Measurements from ENCODE around the gene PRC1.

The PRC1 gene, protein sequence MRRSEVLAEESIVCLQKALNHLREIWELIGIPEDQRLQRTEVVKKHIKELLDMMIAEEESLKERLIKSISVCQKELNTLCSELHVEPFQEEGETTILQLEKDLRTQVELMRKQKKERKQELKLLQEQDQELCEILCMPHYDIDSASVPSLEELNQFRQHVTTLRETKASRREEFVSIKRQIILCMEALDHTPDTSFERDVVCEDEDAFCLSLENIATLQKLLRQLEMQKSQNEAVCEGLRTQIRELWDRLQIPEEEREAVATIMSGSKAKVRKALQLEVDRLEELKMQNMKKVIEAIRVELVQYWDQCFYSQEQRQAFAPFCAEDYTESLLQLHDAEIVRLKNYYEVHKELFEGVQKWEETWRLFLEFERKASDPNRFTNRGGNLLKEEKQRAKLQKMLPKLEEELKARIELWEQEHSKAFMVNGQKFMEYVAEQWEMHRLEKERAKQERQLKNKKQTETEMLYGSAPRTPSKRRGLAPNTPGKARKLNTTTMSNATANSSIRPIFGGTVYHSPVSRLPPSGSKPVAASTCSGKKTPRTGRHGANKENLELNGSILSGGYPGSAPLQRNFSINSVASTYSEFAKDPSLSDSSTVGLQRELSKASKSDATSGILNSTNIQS

DNA sequence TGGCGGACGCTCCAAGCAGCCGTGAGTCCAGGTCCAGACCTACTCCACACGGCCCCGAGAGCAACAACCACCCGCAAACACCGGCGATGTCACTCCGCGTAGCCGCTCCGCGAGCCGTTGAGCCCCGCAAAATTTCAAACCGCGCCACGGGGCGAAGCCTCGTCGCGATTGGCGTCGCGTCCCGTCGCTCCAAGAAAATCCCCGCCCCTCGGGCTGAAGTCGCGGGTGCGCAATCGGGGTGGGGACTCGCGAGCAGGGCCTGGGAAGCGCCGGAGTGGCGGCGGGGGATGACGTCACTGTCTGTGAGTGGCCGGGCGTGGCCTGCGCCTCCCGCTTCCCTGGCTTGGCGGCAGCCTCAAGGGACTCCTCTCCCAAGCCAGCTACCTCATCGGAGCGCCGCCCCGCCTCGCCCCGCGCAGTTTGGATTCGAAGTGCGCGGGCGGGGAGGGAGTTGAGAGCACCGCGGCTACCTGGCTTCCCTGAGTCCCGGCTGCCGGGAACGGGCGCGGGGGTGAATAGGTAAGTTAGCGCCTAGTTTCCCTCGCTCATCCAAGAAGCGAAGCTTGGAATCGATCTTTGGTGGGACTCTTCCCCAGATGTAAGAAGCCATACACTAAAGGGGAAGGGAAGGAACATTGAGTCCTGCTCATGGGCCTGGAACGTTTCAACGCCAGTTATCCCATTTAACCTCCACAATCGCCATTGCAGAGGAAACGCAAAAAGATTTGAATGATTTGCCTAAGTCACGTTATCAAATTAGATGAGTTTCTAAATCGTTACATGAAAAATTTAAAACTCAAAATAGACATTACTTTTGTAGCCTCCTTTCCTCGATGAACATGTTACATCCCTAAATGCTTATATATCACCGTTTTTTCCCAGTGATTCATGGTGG, at the start of gene PRC1:
Gene PRC1, minus strand, starts transcription at position 119 of the 895 bp plus-strand sequence. Its CDS starts 118 bp downstream, at position 1.
- Histone ChIP-seq H3K4me3 (ENCODE audit: low read depth, low read length) (peak within 1 kb of the TSS; percentile 94), H3K27me3 (ENCODE audit: insufficient read depth, low read length) (no peaks in the 10 kb centered on the region), H3K4me1 (ENCODE audit: control insufficient read depth, insufficient read depth, low read length, unreplicated experiment) (peaks cover 16% of the 10 kb centered on the region), H2AFZ (ENCODE audit: low read length, unreplicated experiment) (peak within 1 kb of the TSS; percentile 82), H3K79me2 (ENCODE audit: control insufficient read depth, insufficient read depth, low read length, unreplicated experiment) (peaks cover 64% of the 10 kb centered on the region), H3K36me3 (ENCODE audit: insufficient read depth, low read length) (0 out of 2 replicates have a peak, but pooled peaks cover 3% of the 10 kb centered on the region), H3K27ac (ENCODE audit: low read depth, low read length) (peak within 1 kb of the TSS; percentile 83)

DNA sequence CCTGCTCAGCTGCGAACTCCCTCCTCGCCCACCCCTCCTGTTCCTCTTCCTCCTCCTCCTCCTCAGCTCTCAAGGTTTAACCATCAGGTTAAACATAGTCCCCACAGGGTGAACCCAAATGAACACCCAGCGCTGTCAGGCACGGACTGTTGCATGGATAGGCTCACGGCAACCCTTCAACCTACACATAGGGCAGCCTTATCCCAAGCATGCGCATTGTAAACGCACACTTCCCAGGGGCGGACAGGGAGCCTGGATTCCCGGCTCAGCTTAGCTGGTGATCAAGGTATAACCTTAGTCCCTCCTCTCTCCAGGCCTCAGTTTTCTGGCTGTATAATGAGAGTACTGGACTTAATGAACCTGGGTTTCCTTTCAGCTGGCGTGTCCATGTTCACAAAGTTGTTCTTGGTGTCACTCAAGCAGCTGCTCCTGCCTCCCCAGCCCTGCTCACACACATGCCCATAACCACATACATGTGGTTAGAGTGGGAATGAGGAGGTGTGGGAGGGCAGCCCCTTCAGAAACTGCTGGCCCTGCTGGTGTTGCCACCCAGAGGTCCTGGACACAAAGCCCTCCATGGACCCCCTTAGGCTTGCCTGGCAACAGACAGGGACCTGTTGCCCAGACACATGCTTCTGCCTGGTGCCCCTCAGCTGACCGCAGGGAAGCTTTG, 49.0 kb upstream of the PRC1 start:
- Histone ChIP-seq H2AFZ (ENCODE audit: low read length, unreplicated experiment) (no peak overlapping the region), H3K4me3 (ENCODE audit: low read depth, low read length) (no peak overlapping the region), H3K79me2 (ENCODE audit: control insufficient read depth, insufficient read depth, low read length, unreplicated experiment) (no peaks in the 10 kb centered on the region), H3K4me1 (ENCODE audit: control insufficient read depth, insufficient read depth, low read length, unreplicated experiment) (peaks cover 4% of the 10 kb centered on the region), H3K36me3 (ENCODE audit: insufficient read depth, low read length) (no peaks in the 10 kb centered on the region), H3K27me3 (ENCODE audit: insufficient read depth, low read length) (peaks cover 8% of the 10 kb centered on the region; the same call in 1 of the 2 replicates), H3K27ac (ENCODE audit: low read depth, low read length) (no peak overlapping the region)

DNA sequence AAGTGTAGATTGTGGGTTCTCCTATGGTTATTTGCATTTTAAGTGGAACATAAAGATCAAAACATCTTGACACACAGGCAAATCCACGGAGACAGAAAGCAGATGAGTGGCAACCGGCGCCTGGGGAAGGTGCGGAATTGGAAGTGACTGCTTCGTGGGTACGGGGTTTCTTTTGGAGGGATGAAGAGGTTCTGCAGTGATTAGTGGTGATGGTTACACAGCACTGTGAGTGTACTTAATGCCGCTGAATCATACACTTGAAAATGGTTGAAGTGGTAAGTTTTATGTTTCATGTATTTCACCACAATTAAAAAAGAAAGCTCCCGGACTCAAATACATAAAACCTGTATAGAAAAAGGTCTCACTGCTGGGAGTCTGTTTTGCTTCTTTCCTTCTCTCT, 46.5 kb upstream of the PRC1 start:
- Histone ChIP-seq H2AFZ (ENCODE audit: low read length, unreplicated experiment) (no peak overlapping the region), H3K4me3 (ENCODE audit: low read depth, low read length) (no peak overlapping the region), H3K27ac (ENCODE audit: low read depth, low read length) (no peak overlapping the region), H3K79me2 (ENCODE audit: control insufficient read depth, insufficient read depth, low read length, unreplicated experiment) (no peaks in the 10 kb centered on the region), H3K36me3 (ENCODE audit: insufficient read depth, low read length) (no peaks in the 10 kb centered on the region), H3K4me1 (ENCODE audit: control insufficient read depth, insufficient read depth, low read length, unreplicated experiment) (no peaks in the 10 kb centered on the region), H3K27me3 (ENCODE audit: insufficient read depth, low read length) (peaks cover 8% of the 10 kb centered on the region)

DNA sequence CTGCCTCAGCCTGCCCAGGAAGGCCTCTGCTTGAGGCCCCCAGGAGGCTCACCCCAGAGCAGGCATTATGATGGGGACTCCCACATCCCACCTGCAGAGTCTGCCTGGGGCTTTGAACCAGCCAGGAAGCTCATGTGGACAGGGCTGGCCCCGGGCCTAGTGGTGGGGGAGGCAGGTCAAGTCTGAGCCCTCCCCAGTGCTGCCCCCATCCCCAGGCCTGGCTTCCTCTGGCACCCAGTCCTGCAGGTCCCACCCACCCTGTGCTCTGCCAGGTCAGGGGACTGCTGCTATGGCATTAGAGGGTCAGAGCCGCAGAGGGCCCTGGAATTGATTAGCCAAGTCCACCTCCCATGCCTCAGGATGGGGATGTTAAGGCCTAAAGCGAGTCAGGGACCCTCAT, 45.7 kb upstream of the PRC1 start:
- Histone ChIP-seq H3K27me3 (ENCODE audit: insufficient read depth, low read length) (peaks cover 15% of the 10 kb centered on the region), H3K36me3 (ENCODE audit: insufficient read depth, low read length) (no peaks in the 10 kb centered on the region), H3K4me1 (ENCODE audit: control insufficient read depth, insufficient read depth, low read length, unreplicated experiment) (no peaks in the 10 kb centered on the region), H2AFZ (ENCODE audit: low read length, unreplicated experiment) (no peak overlapping the region), H3K27ac (ENCODE audit: low read depth, low read length) (no peak overlapping the region), H3K4me3 (ENCODE audit: low read depth, low read length) (no peak overlapping the region), H3K79me2 (ENCODE audit: control insufficient read depth, insufficient read depth, low read length, unreplicated experiment) (no peaks in the 10 kb centered on the region)

DNA sequence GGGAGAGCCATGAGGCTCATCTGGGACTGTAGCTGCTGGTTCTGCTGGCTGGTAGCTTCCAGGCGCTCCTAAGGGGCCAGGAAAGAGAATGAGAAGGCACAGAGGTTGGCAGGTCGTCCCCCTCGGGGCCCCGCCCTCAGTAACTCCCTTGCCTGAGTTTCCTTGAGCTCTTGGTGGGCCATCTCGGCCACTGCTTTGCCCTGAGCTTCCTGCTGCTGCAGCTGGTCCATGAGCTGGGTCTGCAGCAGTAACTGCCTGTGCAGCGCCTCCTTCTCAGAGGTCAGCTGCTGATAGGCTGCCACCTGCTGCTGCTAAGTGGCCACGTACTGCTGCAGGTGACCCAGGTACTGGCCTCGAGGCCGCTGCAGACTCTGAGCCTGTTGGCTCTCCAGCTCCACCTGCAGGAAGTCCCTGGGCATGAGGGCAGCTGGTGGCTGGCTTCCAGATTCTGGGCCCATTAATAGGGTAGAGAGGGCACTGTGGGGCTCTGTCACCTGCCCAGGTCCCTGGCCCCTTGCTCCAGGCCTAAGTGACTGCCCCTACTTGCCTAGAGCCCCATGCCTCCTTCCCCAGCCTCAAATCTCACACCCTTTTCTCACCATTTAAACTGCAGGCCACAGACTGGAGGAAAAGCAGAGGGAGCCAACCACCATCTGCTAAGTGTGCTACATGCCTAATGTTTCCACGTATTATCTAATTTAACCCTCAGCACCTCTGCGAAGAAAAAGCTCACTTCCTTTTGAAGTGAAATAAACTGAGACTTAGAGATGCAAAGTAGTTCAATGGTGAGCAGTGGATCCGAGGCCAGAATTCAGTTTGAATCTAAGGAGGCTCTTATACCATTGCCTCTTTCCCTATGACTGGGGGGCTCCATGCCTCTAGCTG, 38.8 kb upstream of the PRC1 start:
- H3K4me1 ChIP-seq (ENCODE audit: control insufficient read depth, insufficient read depth, low read length, unreplicated experiment), result no peaks in the 10 kb centered on the region
- no peak overlapping the region for H3K27ac ChIP-seq (ENCODE audit: low read depth, low read length)
- no peaks in the 10 kb centered on the region for H3K79me2 ChIP-seq (ENCODE audit: control insufficient read depth, insufficient read depth, low read length, unreplicated experiment)
- no peak overlapping the region for H2AFZ ChIP-seq (ENCODE audit: low read length, unreplicated experiment)
- no peak overlapping the region for H3K4me3 ChIP-seq (ENCODE audit: low read depth, low read length)
- H3K27me3 ChIP-seq (ENCODE audit: insufficient read depth, low read length), result peaks cover 20% of the 10 kb centered on the region
- H3K36me3 ChIP-seq (ENCODE audit: insufficient read depth, low read length), result no peaks in the 10 kb centered on the region

DNA sequence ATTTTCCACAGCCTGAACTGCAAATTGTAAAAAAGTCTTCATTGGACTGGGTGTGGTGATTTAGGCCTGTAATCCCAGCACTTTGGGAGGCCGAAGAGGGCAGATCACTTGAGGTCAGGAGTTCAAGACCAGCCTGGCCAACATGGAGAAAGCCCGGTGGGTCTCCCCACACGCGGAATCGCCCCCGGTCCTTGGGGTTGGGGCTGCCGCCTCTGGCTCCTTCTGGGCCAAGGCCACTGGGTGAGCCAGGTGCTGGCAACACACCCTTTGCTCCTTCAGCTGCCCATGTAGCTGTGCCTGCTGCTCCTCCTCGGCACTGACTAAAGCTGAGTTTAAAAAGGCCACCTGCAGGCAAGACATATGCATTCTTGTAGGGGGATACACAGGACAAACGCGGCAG, 37.5 kb upstream of the PRC1 start:
- Histone ChIP-seq H2AFZ (ENCODE audit: low read length, unreplicated experiment) (no peak overlapping the region), H3K4me1 (ENCODE audit: control insufficient read depth, insufficient read depth, low read length, unreplicated experiment) (no peaks in the 10 kb centered on the region), H3K27ac (ENCODE audit: low read depth, low read length) (no peak overlapping the region), H3K79me2 (ENCODE audit: control insufficient read depth, insufficient read depth, low read length, unreplicated experiment) (no peaks in the 10 kb centered on the region), H3K4me3 (ENCODE audit: low read depth, low read length) (no peak overlapping the region), H3K27me3 (ENCODE audit: insufficient read depth, low read length) (peaks cover 18% of the 10 kb centered on the region), H3K36me3 (ENCODE audit: insufficient read depth, low read length) (no peaks in the 10 kb centered on the region)

DNA sequence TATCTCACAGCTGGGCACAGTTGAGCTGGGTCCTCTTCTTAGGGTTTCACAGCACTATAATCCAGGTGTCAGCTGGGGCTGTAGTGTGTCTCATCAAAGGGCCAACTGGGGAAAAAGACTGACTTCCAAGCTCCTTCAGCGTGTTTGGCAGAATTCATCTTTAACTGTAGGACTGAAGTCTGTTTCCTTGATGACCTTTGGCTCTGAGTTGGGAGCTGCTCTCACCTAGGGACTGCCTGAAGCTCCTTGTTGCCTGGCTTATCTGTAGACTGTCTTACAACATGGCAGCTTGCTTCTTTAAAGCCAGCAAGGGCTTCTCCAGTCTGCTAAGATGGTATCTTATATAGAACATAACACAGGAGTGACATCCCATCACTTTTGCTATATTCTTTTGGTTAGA, 33.3 kb upstream of the PRC1 start:
- Histone ChIP-seq H3K79me2 (ENCODE audit: control insufficient read depth, insufficient read depth, low read length, unreplicated experiment) (no peaks in the 10 kb centered on the region), H3K27ac (ENCODE audit: low read depth, low read length) (no peak overlapping the region), H3K4me3 (ENCODE audit: low read depth, low read length) (no peak overlapping the region), H3K36me3 (ENCODE audit: insufficient read depth, low read length) (no peaks in the 10 kb centered on the region), H2AFZ (ENCODE audit: low read length, unreplicated experiment) (no peak overlapping the region), H3K4me1 (ENCODE audit: control insufficient read depth, insufficient read depth, low read length, unreplicated experiment) (peaks cover 5% of the 10 kb centered on the region), H3K27me3 (ENCODE audit: insufficient read depth, low read length) (no peaks in the 10 kb centered on the region)

DNA sequence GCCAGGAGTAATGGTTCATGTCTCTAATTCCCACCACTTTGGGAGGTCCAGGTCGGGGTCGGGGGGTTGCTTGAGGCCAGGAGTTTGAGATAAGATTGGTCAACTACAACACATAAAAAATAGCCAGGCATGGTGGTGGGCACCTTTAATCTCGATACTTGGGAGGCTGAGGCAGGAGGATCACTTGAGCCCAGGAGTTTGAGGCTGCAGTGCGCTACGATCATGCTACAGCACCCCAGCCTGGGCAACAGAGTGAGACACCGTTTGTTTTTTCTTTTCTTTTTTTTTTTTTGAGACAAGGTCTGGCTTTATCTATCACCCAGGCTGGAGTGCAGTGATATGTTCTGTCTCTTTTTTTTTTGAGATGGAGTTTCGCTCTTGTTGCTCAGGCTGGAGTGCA, 29.4 kb upstream of the PRC1 start:
- Histone ChIP-seq H3K27ac (ENCODE audit: low read depth, low read length) (no peak overlapping the region), H3K4me1 (ENCODE audit: control insufficient read depth, insufficient read depth, low read length, unreplicated experiment) (peaks cover 12% of the 10 kb centered on the region), H2AFZ (ENCODE audit: low read length, unreplicated experiment) (no peak overlapping the region), H3K4me3 (ENCODE audit: low read depth, low read length) (no peak overlapping the region), H3K36me3 (ENCODE audit: insufficient read depth, low read length) (no peaks in the 10 kb centered on the region), H3K27me3 (ENCODE audit: insufficient read depth, low read length) (no peaks in the 10 kb centered on the region), H3K79me2 (ENCODE audit: control insufficient read depth, insufficient read depth, low read length, unreplicated experiment) (peaks cover 28% of the 10 kb centered on the region)

DNA sequence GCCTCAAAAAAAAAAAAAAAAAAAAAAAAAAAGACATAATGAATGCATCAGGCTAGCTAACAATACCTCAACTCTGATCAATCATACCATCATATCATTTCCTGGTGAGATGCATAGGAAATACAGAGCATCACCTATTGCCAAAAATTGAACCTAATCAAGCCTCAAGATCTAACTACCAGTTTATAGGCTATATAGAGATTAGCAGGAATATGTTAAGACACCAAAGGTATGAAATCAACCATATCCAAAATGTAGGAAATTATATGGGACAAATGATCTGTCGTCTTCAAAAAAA, 28.4 kb upstream of the PRC1 start:
- Histone ChIP-seq H3K27me3 (ENCODE audit: insufficient read depth, low read length) (no peaks in the 10 kb centered on the region), H3K4me3 (ENCODE audit: low read depth, low read length) (peak overlapping the region; percentile 94), H3K4me1 (ENCODE audit: control insufficient read depth, insufficient read depth, low read length, unreplicated experiment) (peaks cover 12% of the 10 kb centered on the region), H2AFZ (ENCODE audit: low read length, unreplicated experiment) (peak overlapping the region; percentile 94), H3K27ac (ENCODE audit: low read depth, low read length) (no peak overlapping the region), H3K79me2 (ENCODE audit: control insufficient read depth, insufficient read depth, low read length, unreplicated experiment) (peaks cover 34% of the 10 kb centered on the region), H3K36me3 (ENCODE audit: insufficient read depth, low read length) (no peaks in the 10 kb centered on the region)

All from ACC112 (cell line).